NB4 (cell line): Measurements from ENCODE around the gene GAGE10.
A peak's percentile ranks its signal among the peaks of the same experiment; 100 is the strongest.

Experiments
- DNase-seq: peaks from one replicate; pipeline ENCODE4 v3.0.0; 2010; ENCODE audit warnings: low read depth
- H3K4me3 ChIP-seq: one replicate; pipeline ENCODE4 v1.5.1; 2011; ENCODE audit warnings: mild to moderate bottlenecking, low read depth, low read length, moderate library complexity
- MYC ChIP-seq: IDR thresholded peaks from 2 replicates; pipeline ENCODE4 v1.6.1; 2011; ENCODE audit warnings: low read depth, low read length
- POLR2A ChIP-seq: IDR thresholded peaks from 2 replicates; pipeline ENCODE4 v1.6.1; 2011; ENCODE audit warnings: mild to moderate bottlenecking; ENCODE audit not compliant: insufficient read length; ENCODE audit errors: extremely low read depth
- TF ChIP-seq, protein P1 (sequence below): IDR thresholded peaks from 2 replicates; pipeline ENCODE4 v1.6.1; 2011; ENCODE audit warnings: low read depth, low read length
- TF ChIP-seq, protein P2 (sequence below): IDR thresholded peaks from one replicate; pipeline ENCODE4 v1.5.1; 2012; ENCODE audit warnings: low read depth, low read length

The GAGE10 gene

DNA sequence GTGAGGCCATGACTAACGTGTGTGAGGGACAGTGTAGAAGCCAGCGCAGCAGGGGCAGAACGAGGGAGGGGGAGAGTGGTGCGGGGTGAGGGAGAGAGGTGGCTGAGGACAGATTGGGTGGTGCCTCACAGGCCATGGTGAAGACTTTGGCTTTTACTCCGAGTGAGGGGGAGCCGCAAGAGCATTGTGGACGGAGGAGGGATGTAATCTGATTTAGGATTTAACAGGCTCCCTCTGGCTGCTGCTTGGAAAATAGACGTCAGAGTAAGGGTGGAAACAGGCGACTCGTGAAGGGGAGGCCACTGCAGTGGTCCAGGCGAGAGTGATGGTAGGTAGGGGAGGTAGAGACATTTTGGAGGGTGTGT lies 20.8 kb upstream of the GAGE10 start:
- TF ChIP-seq POLR2A (no peak), MYC (no peak)
- TF ChIP-seq, protein P1, sequence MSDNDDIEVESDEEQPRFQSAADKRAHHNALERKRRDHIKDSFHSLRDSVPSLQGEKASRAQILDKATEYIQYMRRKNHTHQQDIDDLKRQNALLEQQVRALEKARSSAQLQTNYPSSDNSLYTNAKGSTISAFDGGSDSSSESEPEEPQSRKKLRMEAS = no peak
- TF ChIP-seq, protein P2, sequence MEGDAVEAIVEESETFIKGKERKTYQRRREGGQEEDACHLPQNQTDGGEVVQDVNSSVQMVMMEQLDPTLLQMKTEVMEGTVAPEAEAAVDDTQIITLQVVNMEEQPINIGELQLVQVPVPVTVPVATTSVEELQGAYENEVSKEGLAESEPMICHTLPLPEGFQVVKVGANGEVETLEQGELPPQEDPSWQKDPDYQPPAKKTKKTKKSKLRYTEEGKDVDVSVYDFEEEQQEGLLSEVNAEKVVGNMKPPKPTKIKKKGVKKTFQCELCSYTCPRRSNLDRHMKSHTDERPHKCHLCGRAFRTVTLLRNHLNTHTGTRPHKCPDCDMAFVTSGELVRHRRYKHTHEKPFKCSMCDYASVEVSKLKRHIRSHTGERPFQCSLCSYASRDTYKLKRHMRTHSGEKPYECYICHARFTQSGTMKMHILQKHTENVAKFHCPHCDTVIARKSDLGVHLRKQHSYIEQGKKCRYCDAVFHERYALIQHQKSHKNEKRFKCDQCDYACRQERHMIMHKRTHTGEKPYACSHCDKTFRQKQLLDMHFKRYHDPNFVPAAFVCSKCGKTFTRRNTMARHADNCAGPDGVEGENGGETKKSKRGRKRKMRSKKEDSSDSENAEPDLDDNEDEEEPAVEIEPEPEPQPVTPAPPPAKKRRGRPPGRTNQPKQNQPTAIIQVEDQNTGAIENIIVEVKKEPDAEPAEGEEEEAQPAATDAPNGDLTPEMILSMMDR = no peak
- no peak overlapping the region for H3K4me3 ChIP-seq
- DNase-seq = peak; percentile 20

DNA sequence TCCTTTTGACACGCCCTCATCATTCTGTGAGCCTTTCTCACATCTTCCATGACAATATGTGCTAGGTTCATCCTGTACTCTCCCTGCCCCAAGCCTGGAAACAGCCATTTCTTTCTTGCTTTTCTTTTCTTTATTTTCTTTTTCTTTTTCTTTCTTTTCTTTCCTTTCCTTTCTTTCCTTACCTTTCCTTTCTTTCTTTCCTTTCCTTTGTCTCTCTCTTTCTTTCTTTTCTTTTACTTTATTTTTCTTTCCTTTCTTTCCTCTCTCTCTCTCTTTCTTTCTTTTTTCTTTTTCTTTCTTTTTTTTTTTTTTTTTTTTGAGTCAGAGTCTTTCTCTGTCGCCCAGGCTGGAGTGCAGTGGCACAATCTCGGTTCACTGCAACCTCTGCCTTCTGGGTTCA lies 19.2 kb upstream of the GAGE10 start:
- DNase-seq = no peak
- TF ChIP-seq, protein P1 = no peak
- TF ChIP-seq MYC (no peak), POLR2A (no peak)
- TF ChIP-seq, protein P2 = no peak
- H3K4me3 ChIP-seq = no peak overlapping the region

DNA sequence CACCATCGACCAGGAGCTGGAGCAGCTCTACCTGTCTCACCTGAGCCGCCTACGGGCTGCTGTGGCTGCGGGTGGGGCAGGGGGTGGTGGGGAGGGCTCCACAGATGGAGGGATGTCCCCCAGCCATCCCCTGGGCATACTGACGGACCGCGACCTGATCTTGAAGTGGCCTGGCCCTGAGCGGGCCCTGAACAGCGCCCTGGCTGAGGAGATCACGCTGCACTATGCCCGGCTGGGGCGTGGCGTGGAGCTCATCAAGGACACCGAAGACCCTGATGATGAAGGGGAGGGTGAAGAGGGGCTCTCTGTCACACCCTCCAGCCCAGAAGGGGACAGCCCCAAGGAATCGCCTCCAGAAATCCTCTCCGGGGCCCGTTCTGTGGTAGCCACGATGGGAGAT lies 17.3 kb upstream of the GAGE10 start:
- TF ChIP-seq, protein P2 = no peak
- TF ChIP-seq MYC (no peak), POLR2A (no peak)
- TF ChIP-seq, protein P1 = no peak
- DNase-seq = no peak
- H3K4me3 ChIP-seq = no peak overlapping the region

DNA sequence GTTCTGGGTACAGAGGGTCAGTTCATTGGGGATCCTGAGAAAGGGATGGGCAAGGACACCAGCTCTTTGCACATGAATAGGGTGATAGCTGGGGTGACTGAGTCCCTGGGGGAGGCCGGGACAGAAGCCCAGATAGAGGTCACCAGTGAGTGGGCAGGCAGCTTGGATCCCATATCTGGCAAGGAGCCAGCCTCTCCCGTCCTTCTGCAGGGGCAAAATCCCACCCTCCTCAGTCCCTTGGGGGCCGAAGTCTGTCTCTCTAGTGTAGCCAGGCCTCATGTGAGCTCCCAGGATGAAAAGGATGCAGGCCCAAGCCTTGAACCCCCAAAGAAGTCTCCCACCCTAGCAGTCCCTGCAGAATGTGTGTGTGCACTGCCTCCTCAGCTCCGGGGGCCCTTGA lies 16.9 kb upstream of the GAGE10 start:
- H3K4me3 ChIP-seq = no peak overlapping the region
- DNase-seq = no peak
- no peak for TF ChIP-seq POLR2A
- TF ChIP-seq, protein P1 = no peak
- TF ChIP-seq, protein P2 = no peak
- TF ChIP-seq MYC = no peak

DNA sequence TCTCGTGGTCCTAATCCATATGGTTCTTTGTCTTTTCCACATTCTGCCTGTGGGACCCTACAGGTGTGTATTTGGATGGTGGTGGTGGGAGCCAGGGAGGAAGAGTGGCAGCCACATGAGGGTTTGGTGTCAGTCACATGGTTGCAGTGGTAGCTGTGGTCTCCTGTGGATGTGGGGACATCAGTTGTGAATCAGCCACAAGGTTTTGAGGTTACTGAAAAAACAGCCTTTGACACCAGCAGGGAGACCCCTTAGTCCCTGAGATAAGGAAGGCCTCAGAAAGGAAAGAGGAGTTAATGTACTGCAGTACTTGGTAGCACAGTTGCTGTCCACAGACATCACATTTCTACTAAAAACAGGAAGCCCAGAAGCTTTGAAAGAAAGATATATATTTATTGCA lies 15.8 kb upstream of the GAGE10 start:
- no peak overlapping the region for H3K4me3 ChIP-seq
- TF ChIP-seq, protein P2 = no peak
- TF ChIP-seq MYC (no peak), POLR2A (no peak)
- TF ChIP-seq, protein P1 = no peak
- DNase-seq = no peak

DNA sequence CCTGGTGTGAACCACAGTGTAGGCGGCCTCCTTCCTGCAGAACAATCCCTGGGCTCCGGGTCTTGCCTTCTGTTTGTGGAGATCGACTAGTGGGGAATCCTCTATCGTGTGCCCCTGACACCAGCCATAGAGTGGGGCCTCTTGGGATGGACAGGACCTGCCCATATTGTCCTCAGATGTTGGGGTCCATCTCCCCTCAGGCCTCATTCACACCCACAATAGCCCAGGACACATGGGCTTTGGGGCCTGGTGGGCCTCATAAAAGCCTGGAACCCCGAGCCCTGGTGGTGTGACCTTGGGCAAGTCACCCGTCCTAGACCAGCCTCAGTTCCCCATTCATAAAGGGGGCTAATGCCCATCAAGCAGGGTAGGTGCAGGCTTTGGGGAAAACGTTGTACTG lies 13.2 kb upstream of the GAGE10 start:
- TF ChIP-seq MYC (no peak), POLR2A (no peak)
- TF ChIP-seq, protein P1 = no peak
- TF ChIP-seq, protein P2 = no peak
- no peak overlapping the region for H3K4me3 ChIP-seq
- no peak for DNase-seq
